Right hindlimb (tissue), 1 donor: ENCODE data around the gene AGAP1.

Experiments
- DNase-seq: peaks from one replicate; pipeline ENCODE4 v3.0.0-alpha.2; 2018

AGAP1 gene

GRCh38 chr2:235572592-235572991 is 78.7 kb downstream of the AGAP1 start:
- DNase-seq = no peak

DNA sequence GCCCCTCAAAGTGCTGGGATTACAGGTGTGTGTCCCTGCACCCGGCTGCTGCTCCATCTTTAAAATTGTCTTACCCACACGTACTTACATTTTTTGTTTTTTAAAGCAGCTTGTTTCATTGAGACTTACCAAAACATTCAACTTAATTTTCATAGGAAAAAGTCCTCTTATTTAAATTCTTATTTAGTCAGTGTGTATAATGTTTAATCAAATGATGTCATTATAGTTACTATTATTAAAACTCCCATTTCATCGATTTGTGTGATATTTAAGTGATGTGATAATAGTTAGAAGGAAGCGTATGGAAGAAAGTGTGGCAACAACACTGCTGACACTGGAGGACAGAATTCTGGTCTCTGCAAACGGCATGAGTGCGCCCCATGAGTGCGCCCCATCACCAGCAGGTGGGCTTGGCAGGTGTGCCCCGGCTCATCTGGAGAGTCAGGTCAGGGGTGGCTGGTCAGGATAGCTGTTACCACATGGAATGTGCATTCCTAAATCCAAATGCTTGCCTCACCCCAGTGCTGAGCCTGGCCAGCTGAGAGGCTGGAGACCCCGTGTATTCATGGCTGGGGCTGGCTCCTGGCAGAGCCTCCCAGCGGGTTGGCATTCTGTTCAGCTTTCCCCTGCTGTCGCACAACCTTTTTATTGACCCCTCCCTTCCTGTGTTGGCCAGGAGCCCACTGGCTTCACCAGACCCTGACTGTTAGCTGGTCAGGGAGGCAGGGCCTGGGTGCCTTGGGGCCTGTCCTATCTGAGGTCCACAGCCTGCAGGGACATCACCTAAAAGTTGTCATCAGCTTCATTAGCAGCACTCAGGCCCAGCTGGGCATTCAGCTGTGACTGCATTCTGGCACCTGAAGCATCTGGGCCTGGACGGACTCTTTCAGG is 79.7 kb downstream of the AGAP1 start:
- DNase-seq = peak; percentile 52

DNA sequence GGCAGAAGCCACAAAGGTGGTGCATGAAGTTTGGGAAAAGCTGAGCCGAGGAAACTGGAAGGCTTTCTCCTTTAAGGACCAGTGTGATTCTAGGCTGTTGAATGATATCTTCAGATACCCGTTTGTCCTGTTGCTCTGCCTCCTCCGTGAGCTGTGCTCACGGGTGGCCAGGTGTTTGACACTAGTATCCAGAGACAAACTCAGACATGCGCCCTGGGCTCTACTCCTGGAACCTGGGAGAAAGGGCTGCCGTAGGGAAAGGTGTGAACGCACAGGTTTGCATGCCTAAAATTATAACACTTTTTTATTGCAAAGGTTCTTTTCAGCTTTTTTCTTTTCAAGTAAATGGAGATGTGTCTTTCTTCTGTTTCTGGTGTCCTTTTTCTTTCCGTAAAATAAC is 81.6 kb downstream of the AGAP1 start:
- DNase-seq = no peak

DNA sequence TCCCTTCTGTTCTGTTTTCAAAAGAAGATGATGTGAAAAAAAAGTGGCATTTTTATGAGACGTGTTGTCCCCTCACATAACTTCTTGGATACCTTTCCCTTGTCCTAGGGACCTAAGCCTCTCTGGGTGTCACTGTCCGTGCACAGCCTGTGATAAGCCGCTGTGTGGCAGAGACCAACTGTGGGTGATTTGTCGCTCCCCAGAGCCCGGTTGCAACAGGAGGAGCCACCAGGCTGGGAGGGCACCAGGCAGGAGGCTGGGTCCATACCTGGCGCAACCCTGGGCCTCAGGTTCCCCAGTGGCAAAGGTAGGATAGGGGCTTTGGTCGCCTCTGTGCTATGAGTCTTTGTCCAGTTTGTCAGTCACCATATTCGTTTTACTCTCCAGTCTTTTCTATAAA is 82.1 kb downstream of the AGAP1 start:
- no peak for DNase-seq

DNA sequence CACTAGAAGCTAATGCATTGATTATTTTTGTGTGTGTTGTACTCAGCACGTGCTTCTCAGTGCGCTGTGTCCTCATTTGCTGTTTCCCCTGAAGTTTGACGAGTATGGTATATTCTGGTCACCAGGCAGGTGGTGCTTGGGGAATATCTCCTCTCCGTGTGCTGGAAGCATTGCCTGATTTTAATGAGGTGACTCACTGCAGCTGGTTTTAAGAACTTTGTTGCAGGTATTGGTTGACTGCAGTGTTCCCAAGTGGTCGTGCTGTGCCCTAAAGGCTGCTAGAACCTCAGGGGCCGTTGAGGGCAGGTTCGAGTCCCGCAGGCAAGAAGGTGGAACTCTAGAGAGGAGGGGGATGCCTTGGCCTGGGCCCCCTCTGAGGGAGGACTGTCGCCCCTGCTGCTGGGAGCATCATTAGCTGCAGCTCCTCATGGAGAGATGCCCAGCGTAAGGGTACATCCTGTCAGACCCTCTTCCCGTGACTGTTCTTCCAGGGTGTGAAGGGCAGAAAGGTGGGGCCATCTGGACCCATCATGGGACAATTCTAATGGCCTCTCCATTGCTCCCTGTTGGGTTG is 82.6 kb downstream of the AGAP1 start:
- DNase-seq = no peak

- DNase-seq = peak; percentile 76
Measured at GRCh38 chr2:235577404-235578330, 83.8 kb downstream of the AGAP1 start.

- DNase-seq = no peak
Measured at GRCh38 chr2:235579128-235579527, 85.3 kb downstream of the AGAP1 start.

GRCh38 chr2:235580426-235581157 is 86.7 kb downstream of the AGAP1 start:
- no peak for DNase-seq

GRCh38 chr2:235582081-235582686 is 88.3 kb downstream of the AGAP1 start:
- DNase-seq = no peak

GRCh38 chr2:235582729-235583128 is 88.9 kb downstream of the AGAP1 start:
- DNase-seq = peak; percentile 57

GRCh38 chr2:235583144-235583543 is 89.3 kb downstream of the AGAP1 start:
- no peak for DNase-seq

GRCh38 chr2:235583925-235584637 is 90.2 kb downstream of the AGAP1 start:
- DNase-seq = no peak

DNA sequence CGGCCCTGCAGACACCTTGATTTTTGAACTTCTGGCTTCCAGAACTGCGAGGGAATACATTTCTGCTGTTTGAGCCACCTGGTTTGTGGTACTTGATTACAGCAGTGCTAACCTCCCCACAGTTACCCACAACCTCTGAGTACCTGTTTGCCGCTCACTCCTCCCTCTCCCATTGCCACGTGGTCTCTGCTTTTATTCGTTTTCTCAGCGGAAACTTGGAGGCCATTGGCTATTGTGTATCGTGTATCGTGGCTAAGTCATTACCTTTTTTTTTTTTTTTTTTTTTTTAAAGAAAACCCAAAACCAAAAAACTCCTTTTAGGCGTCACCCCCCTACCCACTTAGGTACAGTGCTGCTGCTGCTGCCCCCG is 90.8 kb downstream of the AGAP1 start:
- DNase-seq = no peak

GRCh38 chr2:235587202-235587601 is 93.4 kb downstream of the AGAP1 start:
- no peak for DNase-seq

GRCh38 chr2:235588750-235589149 is 94.9 kb downstream of the AGAP1 start:
- no peak for DNase-seq

GRCh38 chr2:235591231-235591730 is 97.4 kb downstream of the AGAP1 start:
- DNase-seq = no peak

GRCh38 chr2:235591921-235592320 is 98.1 kb downstream of the AGAP1 start:
- no peak for DNase-seq

DNA sequence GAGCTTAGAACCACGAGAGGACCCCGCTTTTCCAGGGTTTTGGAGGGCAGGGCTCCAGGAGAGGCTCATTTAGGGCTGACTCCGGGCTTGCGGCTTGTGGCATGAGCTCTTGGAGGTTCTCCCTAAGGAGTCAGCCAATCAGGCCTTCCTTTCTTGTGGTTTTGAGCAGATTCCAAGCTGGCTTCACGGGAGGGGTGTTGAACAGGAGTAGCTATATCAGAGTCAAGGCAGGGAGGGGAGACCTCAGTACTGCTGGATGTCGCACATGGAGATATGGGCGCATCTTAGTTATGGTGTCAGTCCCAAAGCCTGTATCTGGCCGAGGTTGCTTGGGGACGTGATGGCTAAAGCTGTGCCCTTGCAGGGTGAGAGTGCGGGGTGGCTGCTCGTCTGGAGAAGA is 98.6 kb downstream of the AGAP1 start:
- DNase-seq = no peak

DNA sequence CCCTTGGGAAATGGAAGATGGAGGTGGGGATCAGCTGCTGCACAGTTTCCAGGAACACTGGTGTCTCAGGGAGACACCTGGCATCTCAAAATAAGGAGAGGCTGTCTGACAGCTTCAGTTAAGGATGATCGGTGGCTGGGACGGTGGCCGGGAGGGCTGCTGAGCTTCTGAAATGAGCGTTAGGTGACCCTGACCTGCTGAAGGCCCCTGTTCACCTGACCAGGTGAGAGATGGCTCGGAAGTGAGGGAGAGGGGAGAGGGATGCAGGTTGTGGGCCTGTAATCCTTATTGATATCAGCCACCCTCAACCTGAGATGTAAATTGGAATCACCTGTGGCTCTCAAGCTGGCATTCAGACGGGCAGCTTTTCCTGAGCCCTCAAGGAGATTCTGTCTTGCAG is 99.0 kb downstream of the AGAP1 start:
- no peak for DNase-seq

GRCh38 chr2:235594041-235594440 is 100.2 kb downstream of the AGAP1 start:
- no peak for DNase-seq

GRCh38 chr2:235594964-235595363 is 101.1 kb downstream of the AGAP1 start:
- no peak for DNase-seq
